Measurements from ENCODE around the gene EPDR1. TPM values are rescaled to one million over a fixed set of nuclear protein-coding genes. Genes with fewer than 3 reads are reported as not detected.

EPDR1 gene
- total RNA-seq, 1 donor, result 123 TPM

GRCh38 chr7:37912756-37913155, 7.7 kb upstream of the EPDR1 start:
- no peaks in the 10 kb centered on the region for H3K9me3 ChIP-seq (ENCODE audit: low read depth, low read length)
- no peaks in the 10 kb centered on the region for H4K20me1 ChIP-seq (ENCODE audit: insufficient read depth, low read length)
- H3K4me1 ChIP-seq (ENCODE audit: insufficient read depth, low read length), result peaks cover 22% of the 10 kb centered on the region
- peaks cover 8% of the 10 kb centered on the region for H3K27me3 ChIP-seq (ENCODE audit: insufficient read depth, low read length)
- H2AFZ ChIP-seq (ENCODE audit: low read length), result peak overlapping the region; percentile 42
- DNase-seq (ENCODE audit: insufficient read length, low spot score, missing footprints), result no peak
- H3K36me3 ChIP-seq (ENCODE audit: insufficient read depth, low read length), result no peaks in the 10 kb centered on the region
- H3K4me2 ChIP-seq (ENCODE audit: insufficient read depth, low read length), result no peak overlapping the region
- H3K27ac ChIP-seq (ENCODE audit: low read depth, low read length), result peak overlapping the region; percentile 26
- H3K4me3 ChIP-seq (ENCODE audit: insufficient read depth, low read length), result no peak overlapping the region
- TF ChIP-seq CTCF (IDR thresholded peaks at IDR 0.05; ENCODE audit: extremely low read depth, low read depth, low read length), result no peak
- H3K79me2 ChIP-seq (ENCODE audit: insufficient read depth, low read length), result no peaks in the 10 kb centered on the region

GRCh38 chr7:37915438-37915837, 5.0 kb upstream of the EPDR1 start:
- no peaks in the 10 kb centered on the region for H3K36me3 ChIP-seq (ENCODE audit: insufficient read depth, low read length)
- H3K27me3 ChIP-seq (ENCODE audit: insufficient read depth, low read length), result peaks cover 26% of the 10 kb centered on the region
- H4K20me1 ChIP-seq (ENCODE audit: insufficient read depth, low read length), result no peaks in the 10 kb centered on the region
- H3K4me3 ChIP-seq (ENCODE audit: insufficient read depth, low read length), result peak overlapping the region; percentile 70
- no peak for TF ChIP-seq CTCF (IDR thresholded peaks at IDR 0.05; ENCODE audit: extremely low read depth, low read depth, low read length)
- no peak overlapping the region for H3K27ac ChIP-seq (ENCODE audit: low read depth, low read length)
- no peak overlapping the region for H2AFZ ChIP-seq (ENCODE audit: low read length)
- peak overlapping the region; percentile 83 for H3K4me2 ChIP-seq (ENCODE audit: insufficient read depth, low read length)
- H3K79me2 ChIP-seq (ENCODE audit: insufficient read depth, low read length), result no peaks in the 10 kb centered on the region
- peaks cover 11% of the 10 kb centered on the region for H3K4me1 ChIP-seq (ENCODE audit: insufficient read depth, low read length)
- no peak for DNase-seq (ENCODE audit: insufficient read length, low spot score, missing footprints)
- no peaks in the 10 kb centered on the region for H3K9me3 ChIP-seq (ENCODE audit: low read depth, low read length)

GRCh38 chr7:37916017-37916672, 4.3 kb upstream of the EPDR1 start:
- peaks cover 11% of the 10 kb centered on the region for H3K4me1 ChIP-seq (ENCODE audit: insufficient read depth, low read length)
- no peak overlapping the region for H3K27ac ChIP-seq (ENCODE audit: low read depth, low read length)
- peak overlapping the region; percentile 70 for H3K4me3 ChIP-seq (ENCODE audit: insufficient read depth, low read length)
- DNase-seq (ENCODE audit: insufficient read length, low spot score, missing footprints), result no peak
- no peaks in the 10 kb centered on the region for H3K79me2 ChIP-seq (ENCODE audit: insufficient read depth, low read length)
- peak overlapping the region; percentile 83 for H3K4me2 ChIP-seq (ENCODE audit: insufficient read depth, low read length)
- H2AFZ ChIP-seq (ENCODE audit: low read length), result peak overlapping the region; percentile 75
- H3K36me3 ChIP-seq (ENCODE audit: insufficient read depth, low read length), result no peaks in the 10 kb centered on the region
- peaks cover 26% of the 10 kb centered on the region for H3K27me3 ChIP-seq (ENCODE audit: insufficient read depth, low read length)
- no peaks in the 10 kb centered on the region for H3K9me3 ChIP-seq (ENCODE audit: low read depth, low read length)
- TF ChIP-seq CTCF (IDR thresholded peaks at IDR 0.05; ENCODE audit: extremely low read depth, low read depth, low read length), result no peak
- H4K20me1 ChIP-seq (ENCODE audit: insufficient read depth, low read length), result no peaks in the 10 kb centered on the region

GRCh38 chr7:37916673-37917660, 3.5 kb upstream of the EPDR1 start, which contains the start of gene SFRP4:
SFRP4 (minus strand) TSS chr7:37916817; CDS start chr7:37916537, 280 bp downstream.
- TF ChIP-seq CTCF (IDR thresholded peaks at IDR 0.05; ENCODE audit: extremely low read depth, low read depth, low read length), result peak; percentile 83
- Histone ChIP-seq H2AFZ (ENCODE audit: low read length) (peak within 1 kb of the TSS; percentile 75), H3K4me3 (ENCODE audit: insufficient read depth, low read length) (peak within 1 kb of the TSS; percentile 70), H3K4me1 (ENCODE audit: insufficient read depth, low read length) (peaks cover 11% of the 10 kb centered on the region), H3K4me2 (ENCODE audit: insufficient read depth, low read length) (peak within 1 kb of the TSS; percentile 83), H3K36me3 (ENCODE audit: insufficient read depth, low read length) (no peaks in the 10 kb centered on the region), H4K20me1 (ENCODE audit: insufficient read depth, low read length) (no peaks in the 10 kb centered on the region), H3K27me3 (ENCODE audit: insufficient read depth, low read length) (peaks cover 26% of the 10 kb centered on the region), H3K79me2 (ENCODE audit: insufficient read depth, low read length) (peaks cover 2% of the 10 kb centered on the region), H3K9me3 (ENCODE audit: low read depth, low read length) (no peaks in the 10 kb centered on the region), H3K27ac (ENCODE audit: low read depth, low read length) (no peak within 1 kb of the TSS)
- peak; percentile 80 for DNase-seq (ENCODE audit: insufficient read length, low spot score, missing footprints)

All from osteoblast (primary cell).